Stomach smooth muscle (tissue), 2 donors: ENCODE measurements around the gene SND1.

Source experiments
- H3K27ac ChIP-seq: one replicate; pipeline ENCODE4 v1.7.0; 2013; ENCODE audit warnings: mild to moderate bottlenecking, low read length, inconsistent platforms
- H3K27me3 ChIP-seq, 2 donors: one replicate each; pipeline ENCODE4 v1.7.0; 2013; ENCODE audit warnings: low read length in 2 of 2; ENCODE audit not compliant: insufficient read depth in 2 of 2, control insufficient read depth in 1 of 2
- H3K36me3 ChIP-seq, 2 donors: one replicate each; pipeline ENCODE4 v1.7.0; 2013; ENCODE audit warnings: low read length in 2 of 2; ENCODE audit not compliant: control insufficient read depth in 2 of 2, insufficient read depth in 2 of 2
- H3K4me1 ChIP-seq: one replicate; pipeline ENCODE4 v1.7.0; 2013; ENCODE audit warnings: low read length; ENCODE audit not compliant: control insufficient read depth, insufficient read depth
- H3K4me3 ChIP-seq, 2 donors: one replicate each; pipeline ENCODE4 v1.7.0; 2013; ENCODE audit warnings: low read length in 2 of 2
- H3K9ac ChIP-seq, 2 donors: one replicate each; pipeline ENCODE4 v1.7.0; 2013; ENCODE audit warnings: low read length in 2 of 2, mild to moderate bottlenecking in 1 of 2
- H3K9me3 ChIP-seq, 2 donors: one replicate each; pipeline ENCODE4 v1.7.0; 2013; ENCODE audit warnings: low read length in 2 of 2; ENCODE audit not compliant: control insufficient read depth in 2 of 2
- donor health status: healthy.
- donor health status: Pancreatic carcinoma.

The SND1 gene

GRCh38 chr7:128091106-128091505, 439.1 kb downstream of the SND1 start:
- Histone ChIP-seq H3K4me1 (no peaks in the 10 kb centered on the region), H3K27ac (no peak overlapping the region), H3K4me3 (no peak overlapping the region), H3K27me3 (no peaks in the 10 kb centered on the region), H3K9ac (no peak overlapping the region), H3K36me3 (peaks cover 20 to 21% of the 10 kb centered on the region in 2 donors), H3K9me3 (no peaks in the 10 kb centered on the region)

- no peaks in the 10 kb centered on the region for H3K4me1 ChIP-seq
- no peak overlapping the region for H3K4me3 ChIP-seq
- peaks cover 19 to 20% of the 10 kb centered on the region in 2 donors for H3K36me3 ChIP-seq
- H3K9ac ChIP-seq = no peak overlapping the region
- no peaks in the 10 kb centered on the region for H3K9me3 ChIP-seq
- H3K27ac ChIP-seq = no peak overlapping the region
- H3K27me3 ChIP-seq = no peaks in the 10 kb centered on the region
Measured at GRCh38 chr7:128092221-128092620, 440.2 kb downstream of the SND1 start.

GRCh38 chr7:128093614-128094570, 441.9 kb downstream of the SND1 start:
- Histone ChIP-seq H3K4me1 (no peaks in the 10 kb centered on the region), H3K36me3 (peaks cover 19 to 20% of the 10 kb centered on the region in 2 donors), H3K27me3 (no peaks in the 10 kb centered on the region), H3K4me3 (no peak overlapping the region), H3K9ac (no peak overlapping the region), H3K9me3 (no peaks in the 10 kb centered on the region), H3K27ac (no peak overlapping the region)

GRCh38 chr7:128094686-128095085, 442.7 kb downstream of the SND1 start:
- no peak overlapping the region for H3K27ac ChIP-seq
- peaks cover 16 to 20% of the 10 kb centered on the region in 2 donors for H3K36me3 ChIP-seq
- H3K4me3 ChIP-seq = no peak overlapping the region
- no peaks in the 10 kb centered on the region for H3K4me1 ChIP-seq
- H3K9ac ChIP-seq = no peak overlapping the region
- H3K27me3 ChIP-seq = no peaks in the 10 kb centered on the region
- no peaks in the 10 kb centered on the region for H3K9me3 ChIP-seq

GRCh38 chr7:128097211-128097731, 445.3 kb downstream of the SND1 start:
- Histone ChIP-seq H3K36me3 (peaks cover 6 to 10% of the 10 kb centered on the region in 2 donors), H3K27ac (no peak overlapping the region), H3K9ac (no peak overlapping the region), H3K4me1 (no peaks in the 10 kb centered on the region), H3K27me3 (no peaks in the 10 kb centered on the region), H3K4me3 (no peak overlapping the region), H3K9me3 (no peaks in the 10 kb centered on the region)

GRCh38 chr7:128098629-128099028, 446.6 kb downstream of the SND1 start:
- H3K36me3 ChIP-seq = peaks cover 2 to 6% of the 10 kb centered on the region in 2 donors
- peaks cover 2% of the 10 kb centered on the region for H3K4me1 ChIP-seq
- peaks cover 0 to 8% of the 10 kb centered on the region in 2 donors for H3K27me3 ChIP-seq
- no peak overlapping the region for H3K9ac ChIP-seq
- no peak overlapping the region for H3K27ac ChIP-seq
- no peaks in the 10 kb centered on the region for H3K9me3 ChIP-seq
- H3K4me3 ChIP-seq = no peak overlapping the region

GRCh38 chr7:128099204-128099671, 447.2 kb downstream of the SND1 start:
- H3K4me1 ChIP-seq = peaks cover 8% of the 10 kb centered on the region
- H3K27ac ChIP-seq = no peak overlapping the region
- H3K4me3 ChIP-seq = no peak overlapping the region
- no peaks in the 10 kb centered on the region for H3K9me3 ChIP-seq
- H3K9ac ChIP-seq = no peak overlapping the region
- peaks cover 3 to 12% of the 10 kb centered on the region in 2 donors for H3K27me3 ChIP-seq
- peaks cover 1 to 2% of the 10 kb centered on the region in 2 donors for H3K36me3 ChIP-seq

GRCh38 chr7:128100225-128100948, 448.4 kb downstream of the SND1 start:
- H3K9me3 ChIP-seq = no peaks in the 10 kb centered on the region
- no peak overlapping the region for H3K27ac ChIP-seq
- H3K36me3 ChIP-seq = no peaks in the 10 kb centered on the region
- peaks cover 10 to 12% of the 10 kb centered on the region in 2 donors for H3K27me3 ChIP-seq
- H3K9ac ChIP-seq = no peak overlapping the region
- H3K4me1 ChIP-seq = peaks cover 9% of the 10 kb centered on the region
- no peak overlapping the region for H3K4me3 ChIP-seq

- no peak overlapping the region for H3K4me3 ChIP-seq
- H3K27me3 ChIP-seq = peaks cover 12 to 15% of the 10 kb centered on the region in 2 donors
- no peaks in the 10 kb centered on the region for H3K9me3 ChIP-seq
- H3K4me1 ChIP-seq = peaks cover 9% of the 10 kb centered on the region
- H3K36me3 ChIP-seq = no peaks in the 10 kb centered on the region
- H3K27ac ChIP-seq = no peak overlapping the region
- no peak overlapping the region for H3K9ac ChIP-seq
Measured at GRCh38 chr7:128100949-128101713, 449.1 kb downstream of the SND1 start.
